ENCODE measurements around the gene CCL2.

GRCh38 chr17:34230342-34230741, 24.7 kb upstream of the CCL2 start:
- TF ChIP-seq POLR2AphosphoS5 (IDR thresholded peaks at IDR 0.05) (no peak), CTCF (IDR thresholded peaks at IDR 0.05) (no peak)

All from stomach (tissue), 4 donors.